ENCODE results near the gene ARSA.

ARSA gene

DNA sequence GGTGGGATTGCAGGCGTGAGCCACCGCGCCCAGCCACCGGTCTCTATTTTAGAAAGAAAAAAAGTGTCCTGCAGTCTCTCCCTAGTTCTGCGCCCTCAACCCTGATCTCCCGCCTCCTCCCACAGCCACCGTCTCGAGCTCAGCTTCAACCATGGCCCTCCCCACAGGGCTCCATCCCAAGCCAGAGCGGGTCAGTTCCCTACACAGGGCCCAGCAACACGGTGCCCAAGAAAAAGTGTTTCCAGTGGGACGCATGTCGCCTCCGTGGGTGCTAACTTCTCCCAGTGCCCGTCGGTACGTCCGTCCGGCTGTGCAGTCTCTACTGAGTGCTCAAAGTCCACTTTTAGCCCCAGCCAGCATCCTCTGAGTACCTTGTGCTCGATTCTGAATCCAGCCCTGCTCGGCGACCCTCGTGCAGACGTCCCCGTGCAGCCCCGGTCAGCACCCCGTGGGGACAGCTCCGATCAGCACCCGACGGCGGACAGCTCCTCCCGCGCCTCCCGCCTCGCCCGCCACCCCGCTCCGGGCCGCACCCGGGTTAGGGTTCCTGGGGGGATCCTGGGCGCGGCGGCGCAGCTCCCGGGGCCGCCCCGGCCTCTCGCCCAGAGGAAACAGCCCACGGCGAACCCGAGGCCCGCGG, 28.0 kb downstream of the ARSA start:
- Histone ChIP-seq H3K36me3 (ENCODE audit: control insufficient read depth in 2 of 2, insufficient read depth in 1 of 2, low read length in 2 of 2) (peaks cover 0 to 36% of the 10 kb centered on the region in 2 experiments; a peak in 1 of 3 replicates), H3K4me1 (ENCODE audit: control insufficient read depth, insufficient read depth, low read length) (0 out of 2 replicates have a peak, but pooled peaks cover 3% of the 10 kb centered on the region), H3K9me3 (ENCODE audit: control insufficient read depth, insufficient read depth, low read depth, low read length) (no peaks in the 10 kb centered on the region), H3K27ac (ENCODE audit: extremely low read depth, low read depth, low read length) (0 out of 2 replicates have a peak overlapping the region, but pooled peaks have one; percentile 9), H3K4me3 (ENCODE audit: low read depth, low read length) (peak overlapping the region; percentile 60)
- POLR2A ChIA-PET, result interaction anchor here (0.6 to 1.1 kb wide), 2 partner anchors 37 kb away, joined by 4 to 9 read pairs; partner anchors contain the start of gene SYCE3
- CTCF ChIA-PET, result interaction anchor here (0.6 kb wide), 1 partner anchor 364 kb away, joined by 3 read pairs; no protein-coding TSS in a partner anchor
- no peak for TF ChIP-seq ZNF791 (tag by site-specific recombination; IDR thresholded peaks at IDR 0.05)
- no peak for TF ChIP-seq ZNF112 (tag by site-specific recombination; IDR thresholded peaks at IDR 0.05)
- TF ChIP-seq TCF7L2 (IDR thresholded peaks at IDR 0.05; ENCODE audit: borderline replicate concordance, low read depth, low read length), result no peak
- no peak for TF ChIP-seq SP3 (tag by site-specific recombination; IDR thresholded peaks at IDR 0.05)
- TF ChIP-seq ZNF830 (tag by site-specific recombination; IDR thresholded peaks at IDR 0.05; ENCODE audit: low read depth), result no peak
- TF ChIP-seq ZNF211 (tag by site-specific recombination; IDR thresholded peaks at IDR 0.05; ENCODE audit: low read depth), result no peak
- no peak for TF ChIP-seq ZNF621 (tag by site-specific recombination; IDR thresholded peaks at IDR 0.05)
- TF ChIP-seq ZNF138 (tag by site-specific recombination; IDR thresholded peaks at IDR 0.05; ENCODE audit: borderline replicate concordance), result no peak
- TF ChIP-seq ZNF768 (tag by site-specific recombination; IDR thresholded peaks at IDR 0.05), result no peak
- TF ChIP-seq ZNF214 (tag by site-specific recombination; IDR thresholded peaks at IDR 0.05; ENCODE audit: borderline replicate concordance), result no peak
- peak; percentile 54; the same call in 1 of the 2 replicates for TF ChIP-seq ZNF777 (tag by site-specific recombination; IDR thresholded peaks at IDR 0.05; ENCODE audit: borderline replicate concordance)
- TF ChIP-seq ZNF654 (tag by site-specific recombination; IDR thresholded peaks at IDR 0.05; ENCODE audit: low read depth), result no peak
- TF ChIP-seq SETDB1 (IDR thresholded peaks at IDR 0.05; ENCODE audit: insufficient read length, low read length), result no peak
- TF ChIP-seq, protein P1, sequence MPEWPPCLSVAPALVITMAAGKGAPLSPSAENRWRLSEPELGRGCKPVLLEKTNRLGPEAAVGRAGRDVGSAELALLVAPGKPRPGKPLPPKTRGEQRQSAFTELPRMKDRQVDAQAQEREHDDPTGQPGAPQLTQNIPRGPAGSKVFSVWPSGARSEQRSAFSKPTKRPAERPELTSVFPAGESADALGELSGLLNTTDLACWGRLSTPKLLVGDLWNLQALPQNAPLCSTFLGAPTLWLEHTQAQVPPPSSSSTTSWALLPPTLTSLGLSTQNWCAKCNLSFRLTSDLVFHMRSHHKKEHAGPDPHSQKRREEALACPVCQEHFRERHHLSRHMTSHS (tag by site-specific recombination; IDR thresholded peaks at IDR 0.05), result no peak
- TF ChIP-seq ZNF335 (tag by site-specific recombination; conservative IDR thresholded peaks at IDR 0.05), result peak; percentile 34; the same call in 1 of the 2 replicates
- no peak for TF ChIP-seq ZNF292 (tag by site-specific recombination; IDR thresholded peaks at IDR 0.05; ENCODE audit: borderline replicate concordance, low read depth)
- TF ChIP-seq ZNF10 (tag by site-specific recombination; IDR thresholded peaks at IDR 0.05), result no peak
- TF ChIP-seq ZNF776 (tag by site-specific recombination; IDR thresholded peaks at IDR 0.05; ENCODE audit: borderline replicate concordance), result no peak
- TF ChIP-seq ZFP37 (tag by site-specific recombination; IDR thresholded peaks at IDR 0.05), result no peak
- no peak for TF ChIP-seq BCL11B (tag by site-specific recombination; IDR thresholded peaks at IDR 0.05; ENCODE audit: low read depth)
- TF ChIP-seq ZNF555 (tag by site-specific recombination; conservative IDR thresholded peaks at IDR 0.05), result no peak
- no peak for TF ChIP-seq ZEB2 (tag by site-specific recombination; IDR thresholded peaks at IDR 0.05)
- 0 out of 2 replicates have a peak, but pooled peaks have one; percentile 15 for TF ChIP-seq YY1 (tag by site-specific recombination; IDR thresholded peaks at IDR 0.05)
- TF ChIP-seq KLF16 (tag by site-specific recombination; IDR thresholded peaks at IDR 0.05), result no peak
- no peak for TF ChIP-seq ZNF48 (tag by site-specific recombination; IDR thresholded peaks at IDR 0.05)
- no peak for TF ChIP-seq SALL2 (tag by site-specific recombination; IDR thresholded peaks at IDR 0.05; ENCODE audit: borderline replicate concordance)
- no peak for TF ChIP-seq ZNF404 (tag by site-specific recombination; IDR thresholded peaks at IDR 0.05)
- no peak for TF ChIP-seq ZNF701 (tag by site-specific recombination; IDR thresholded peaks at IDR 0.05)
- TF ChIP-seq, protein P2, sequence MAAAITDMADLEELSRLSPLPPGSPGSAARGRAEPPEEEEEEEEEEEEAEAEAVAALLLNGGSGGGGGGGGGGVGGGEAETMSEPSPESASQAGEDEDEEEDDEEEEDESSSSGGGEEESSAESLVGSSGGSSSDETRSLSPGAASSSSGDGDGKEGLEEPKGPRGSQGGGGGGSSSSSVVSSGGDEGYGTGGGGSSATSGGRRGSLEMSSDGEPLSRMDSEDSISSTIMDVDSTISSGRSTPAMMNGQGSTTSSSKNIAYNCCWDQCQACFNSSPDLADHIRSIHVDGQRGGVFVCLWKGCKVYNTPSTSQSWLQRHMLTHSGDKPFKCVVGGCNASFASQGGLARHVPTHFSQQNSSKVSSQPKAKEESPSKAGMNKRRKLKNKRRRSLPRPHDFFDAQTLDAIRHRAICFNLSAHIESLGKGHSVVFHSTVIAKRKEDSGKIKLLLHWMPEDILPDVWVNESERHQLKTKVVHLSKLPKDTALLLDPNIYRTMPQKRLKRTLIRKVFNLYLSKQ (tag by site-specific recombination; IDR thresholded peaks at IDR 0.05; ENCODE audit: borderline replicate concordance), result no peak
- TF ChIP-seq ZBTB17 (tag by site-specific recombination; IDR thresholded peaks at IDR 0.05), result peak; percentile 44
- no peak for TF ChIP-seq ZNF274 (IDR thresholded peaks at IDR 0.05; ENCODE audit: low read length)
- TF ChIP-seq ZNF274 (tag by site-specific recombination; IDR thresholded peaks at IDR 0.05; ENCODE audit: borderline replicate concordance), result no peak
- TF ChIP-seq ZNF248 (tag by site-specific recombination; IDR thresholded peaks at IDR 0.05), result no peak
- no peak for TF ChIP-seq ZNF510 (tag by site-specific recombination; IDR thresholded peaks at IDR 0.05; ENCODE audit: insufficient replicate concordance)
- TF ChIP-seq, protein P3, sequence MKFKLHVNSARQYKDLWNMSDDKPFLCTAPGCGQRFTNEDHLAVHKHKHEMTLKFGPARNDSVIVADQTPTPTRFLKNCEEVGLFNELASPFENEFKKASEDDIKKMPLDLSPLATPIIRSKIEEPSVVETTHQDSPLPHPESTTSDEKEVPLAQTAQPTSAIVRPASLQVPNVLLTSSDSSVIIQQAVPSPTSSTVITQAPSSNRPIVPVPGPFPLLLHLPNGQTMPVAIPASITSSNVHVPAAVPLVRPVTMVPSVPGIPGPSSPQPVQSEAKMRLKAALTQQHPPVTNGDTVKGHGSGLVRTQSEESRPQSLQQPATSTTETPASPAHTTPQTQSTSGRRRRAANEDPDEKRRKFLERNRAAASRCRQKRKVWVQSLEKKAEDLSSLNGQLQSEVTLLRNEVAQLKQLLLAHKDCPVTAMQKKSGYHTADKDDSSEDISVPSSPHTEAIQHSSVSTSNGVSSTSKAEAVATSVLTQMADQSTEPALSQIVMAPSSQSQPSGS (tag by site-specific recombination; IDR thresholded peaks at IDR 0.05; ENCODE audit: low read depth), result no peak
- TF ChIP-seq GLIS2 (tag by site-specific recombination; IDR thresholded peaks at IDR 0.05), result peak; percentile 64
- TF ChIP-seq ZSCAN23 (tag by site-specific recombination; IDR thresholded peaks at IDR 0.05), result no peak
